Upper lobe of right lung (tissue), 1 donor: ENCODE measurements around the gene C16orf54. TPM values are rescaled to one million over a fixed set of nuclear protein-coding genes. Genes with fewer than 3 reads are reported as not detected.
"Not testable (repeated sequence)": the region's sequence is repeated elsewhere in the genome, so short reads cannot be mapped to it uniquely, and the experiment has no call there.

ENCODE experiments used
- ATAC-seq: fragments of 200-7000 bp; cut with Tn5 transposase; one replicate; pipeline ENCODE4 v1.9.1; 2020; ENCODE audit warnings: mild to moderate bottlenecking, moderate library complexity
- DNase-seq: peaks from one replicate; pipeline ENCODE4 v3.0.0-alpha.2; 2020
- H3K27ac ChIP-seq: fragments of 200-600 bp; one replicate; pipeline ENCODE4 v1.8.0; 2022
- H3K27me3 ChIP-seq: fragments of 200-600 bp; one replicate; pipeline ENCODE4 v1.8.0; 2022; ENCODE audit warnings: mild to moderate bottlenecking
- H3K36me3 ChIP-seq: fragments of 200-600 bp; one replicate; pipeline ENCODE4 v1.8.0; 2022
- H3K4me1 ChIP-seq: fragments of 200-600 bp; one replicate; pipeline ENCODE4 v1.8.0; 2022
- H3K4me3 ChIP-seq: fragments of 200-600 bp; one replicate; pipeline ENCODE4 v1.8.0; 2022; ENCODE audit warnings: mild to moderate bottlenecking
- H3K9me3 ChIP-seq: fragments of 200-600 bp; one replicate; pipeline ENCODE4 v1.8.0; 2022
- CTCF ChIP-seq: fragments of 200-600 bp; IDR thresholded peaks from one replicate; pipeline ENCODE4 v1.8.0; 2022; ENCODE audit warnings: antibody characterized with exemption
- intact Hi-C: fragments of 100-400 bp; cut with DNase I; formaldehyde crosslinking; loops from one replicate; pipeline ENCODE4 v1.11.0; 2022
- total RNA-seq: library from RNA; stranded (reverse); fragmentation: NEBNext Ultra II Directional; extraction: Animal tissue kit (Norgen Biotek cat#: 25700); gene quantifications from one replicate; pipeline ENCODE4 v1.2.1, GENCODE V29; 2021
- donor health status: DM: no; HTN: yes; CAD: no; lungs with severe emphysema.

The C16orf54 gene
- total RNA-seq, 1 donor from 2014 or later = 7.3 TPM

GRCh38 chr16:29736112-29736511 is 9.7 kb downstream of the C16orf54 start:
- Histone ChIP-seq H3K9me3 (no peaks in the 10 kb centered on the region), H3K27ac (no peak overlapping the region), H3K4me3 (no peak overlapping the region), H3K27me3 (no peaks in the 10 kb centered on the region), H3K36me3 (no peaks in the 10 kb centered on the region), H3K4me1 (no peaks in the 10 kb centered on the region)
- peak; percentile 18 for DNase-seq
- intact Hi-C loops = no loop called here
- no peak for TF ChIP-seq CTCF
- no peak for ATAC-seq

GRCh38 chr16:29734786-29735185 is 11.0 kb downstream of the C16orf54 start:
- TF ChIP-seq CTCF = no peak
- DNase-seq (no peak), ATAC-seq (peak; percentile 59)
- Histone ChIP-seq H3K27ac (no peak overlapping the region), H3K27me3 (no peaks in the 10 kb centered on the region), H3K4me1 (no peaks in the 10 kb centered on the region), H3K9me3 (no peaks in the 10 kb centered on the region), H3K36me3 (no peaks in the 10 kb centered on the region), H3K4me3 (no peak overlapping the region)
- intact Hi-C loops = no loop called here

GRCh38 chr16:29731768-29732601 is 13.8 kb downstream of the C16orf54 start:
- H3K4me3 ChIP-seq, H3K36me3 ChIP-seq, H3K4me1 ChIP-seq, intact Hi-C loops, H3K27ac ChIP-seq, H3K27me3 ChIP-seq, ATAC-seq, H3K9me3 ChIP-seq: not testable (repeated sequence)
- peak; percentile 3 for DNase-seq

GRCh38 chr16:29730649-29731048 is 15.1 kb downstream of the C16orf54 start:
- Histone ChIP-seq H3K9me3 (no peaks in the 10 kb centered on the region), H3K27ac (no peak overlapping the region), H3K4me1 (no peaks in the 10 kb centered on the region), H3K4me3 (no peak overlapping the region), H3K27me3 (no peaks in the 10 kb centered on the region), H3K36me3 (no peaks in the 10 kb centered on the region)
- no peak for TF ChIP-seq CTCF
- intact Hi-C loops = no loop called here
- DNase-seq (peak; percentile 3), ATAC-seq (no peak)

GRCh38 chr16:29729116-29729521 is 16.7 kb downstream of the C16orf54 start:
- peak; percentile 55 for TF ChIP-seq CTCF
- intact Hi-C loops = no loop called here
- no peaks in the 10 kb centered on the region for H3K27me3 ChIP-seq
- H3K27ac ChIP-seq = no peak overlapping the region
- no peaks in the 10 kb centered on the region for H3K9me3 ChIP-seq
- no peaks in the 10 kb centered on the region for H3K36me3 ChIP-seq
- no peaks in the 10 kb centered on the region for H3K4me1 ChIP-seq
- peak; percentile 48 for DNase-seq
- no peak overlapping the region for H3K4me3 ChIP-seq
- peak; percentile 65 for ATAC-seq

GRCh38 chr16:29727452-29727851 is 18.3 kb downstream of the C16orf54 start:
- H3K36me3 ChIP-seq = no peaks in the 10 kb centered on the region
- H3K9me3 ChIP-seq = no peaks in the 10 kb centered on the region
- ATAC-seq (no peak), DNase-seq (peak; percentile 15)
- H3K4me1 ChIP-seq = no peaks in the 10 kb centered on the region
- TF ChIP-seq CTCF = no peak
- intact Hi-C loops = no loop called here
- no peaks in the 10 kb centered on the region for H3K27me3 ChIP-seq
- H3K27ac ChIP-seq = no peak overlapping the region
- H3K4me3 ChIP-seq = no peak overlapping the region
